Endothelial cell of umbilical vein (primary cell): ENCODE data around the gene IL16. TPM values are rescaled to one million over a fixed set of nuclear protein-coding genes. Genes with fewer than 3 reads are reported as not detected.

Experiments
- BruUV-seq: library from RNA; stranded (reverse); fragments of 400-500 nt; replicated peaks from 2 replicates; lab custom pipeline; 2021; lab: Mats Ljungman, UMichigan
- CTCF ChIA-PET: fragments of 300-600, 350-600 bp; sonication (Branson Sonifier 250); formaldehyde crosslinking; loops from one replicate; lab custom pipeline; 2021; ENCODE audit warnings: antibody characterized with exemption, inconsistent platforms; lab: Charles Lee
- POLR2A ChIA-PET: fragments of 300-600, 350-600 bp; sonication (Branson Sonifier 250); formaldehyde crosslinking; loops from one replicate; lab custom pipeline; 2021; ENCODE audit warnings: antibody characterized with exemption, inconsistent platforms; lab: Charles Lee
- DNase-seq: peaks from one replicate; pipeline ENCODE4 v3.0.0-alpha.2; 2011; ENCODE audit warnings: low read depth, low spot score
- FAIRE-seq: peaks from 2 replicates; lab custom pipeline; 2011; peaks lifted over from hg19 to GRCh38; lab: Jason Lieb, UNC
- H2AFZ ChIP-seq: 2 replicates; pipeline ENCODE4 v1.6.0; 2012; ENCODE audit warnings: low read depth, low read length, control low read depth, inconsistent platforms
- H3K27ac ChIP-seq: 2 replicates; pipeline ENCODE4 v1.5.1; 2011; ENCODE audit warnings: low read depth, mild to moderate bottlenecking, control low read depth, low read length, moderate library complexity; ENCODE audit not compliant: insufficient read depth
- H3K27me3 ChIP-seq, 2 experiments: 2 replicates each; pipeline versions ENCODE4 v1.6.0 to v1.6.1; 2011; ENCODE audit warnings: low read length in 2 of 2, mixed read lengths in 1 of 2; ENCODE audit not compliant: control insufficient read depth in 2 of 2, insufficient read depth in 2 of 2
- H3K36me3 ChIP-seq, 2 experiments: 2 replicates in 1 of 2; 3 replicates in 1 of 2; pipeline ENCODE4 v1.5.1; 2011; ENCODE audit warnings: low read length in 2 of 2, mild to moderate bottlenecking in 1 of 2, moderate library complexity in 1 of 2; ENCODE audit not compliant: control insufficient read depth in 2 of 2, insufficient read depth in 2 of 2; ENCODE audit errors: extremely low read depth in 1 of 2
- H3K4me1 ChIP-seq: 3 replicates; pipeline ENCODE4 v1.5.1; 2011; ENCODE audit warnings: mild to moderate bottlenecking, low read length; ENCODE audit not compliant: control insufficient read depth, insufficient read depth; ENCODE audit errors: extremely low read depth
- H3K4me2 ChIP-seq: 2 replicates; pipeline ENCODE4 v1.6.1; 2011; ENCODE audit warnings: low read length, control low read depth, mixed read lengths; ENCODE audit not compliant: insufficient read depth
- H3K4me3 ChIP-seq, 3 experiments: fragments of 200-600 bp in 1 of 3; sonication (generic), shearing (Covaris generic) in 1 of 3; replicated peaks in 1 of 3; 2 replicates each; pipeline ENCODE4 v1.5.1; 2011 to 2016; ENCODE audit warnings: control low read depth in 3 of 3, low read length in 3 of 3, mild to moderate bottlenecking in 2 of 3, inconsistent platforms in 1 of 3, low read depth in 1 of 3, moderate library complexity in 1 of 3; ENCODE audit not compliant: insufficient read depth in 1 of 3
- H3K79me2 ChIP-seq: 2 replicates; pipeline ENCODE4 v1.6.0; 2012; ENCODE audit warnings: low read length, inconsistent platforms; ENCODE audit not compliant: control insufficient read depth, insufficient read depth
- H3K9ac ChIP-seq: replicated peaks from 2 replicates; pipeline ENCODE3; 2011; ENCODE audit warnings: low read length, control low read depth; ENCODE audit not compliant: insufficient read depth; ENCODE audit errors: extremely low read depth
- H3K9me1 ChIP-seq: replicated peaks from 3 replicates; pipeline ENCODE4 v1.6.0; 2011; ENCODE audit warnings: mild to moderate bottlenecking, low read length; ENCODE audit not compliant: control insufficient read depth, insufficient read depth; ENCODE audit errors: extremely low read depth
- H3K9me3 ChIP-seq: replicated peaks from 2 replicates; pipeline ENCODE4 v1.5.1; 2012; ENCODE audit warnings: low read length, inconsistent platforms; ENCODE audit not compliant: control insufficient read depth, insufficient read depth
- H4K20me1 ChIP-seq: replicated peaks from 2 replicates; pipeline ENCODE3; 2011; ENCODE audit warnings: mild to moderate bottlenecking, low read length; ENCODE audit not compliant: control insufficient read depth, insufficient read depth; ENCODE audit errors: extremely low read depth
- EZH2 ChIP-seq: IDR thresholded peaks from 2 replicates; pipeline ENCODE4 v1.6.1; 2012; ENCODE audit warnings: borderline replicate concordance, low read depth, mild to moderate bottlenecking, moderate library complexity, low read length, inconsistent platforms; ENCODE audit not compliant: severe bottlenecking
- FOS ChIP-seq: IDR thresholded peaks from 2 replicates; pipeline ENCODE4 v1.6.1; 2011; ENCODE audit warnings: mild to moderate bottlenecking, low read length, moderate library complexity, borderline replicate concordance; ENCODE audit not compliant: insufficient read depth
- GATA2 ChIP-seq: IDR thresholded peaks from 2 replicates; pipeline ENCODE4 v1.7.0; 2011; ENCODE audit warnings: low read depth, mild to moderate bottlenecking, moderate library complexity, mixed read lengths, low read length; ENCODE audit not compliant: insufficient read length, insufficient read depth
- JUN ChIP-seq: IDR thresholded peaks from 2 replicates; pipeline ENCODE4 v1.6.1; 2011; ENCODE audit warnings: borderline replicate concordance, low read depth; ENCODE audit not compliant: insufficient read length, insufficient read depth
- MAX ChIP-seq: IDR thresholded peaks from 2 replicates; pipeline ENCODE4 v1.6.1; 2011; ENCODE audit not compliant: insufficient read depth, insufficient read length
- MYC ChIP-seq: IDR thresholded peaks from one replicate; pipeline ENCODE4 v1.6.1; 2011; ENCODE audit warnings: mild to moderate bottlenecking, low read depth, low read length
- POLR2A ChIP-seq: IDR thresholded peaks from 2 replicates; pipeline ENCODE4 v1.6.1; 2012; ENCODE audit warnings: low read depth, mild to moderate bottlenecking, control low read depth, low read length
- POLR2AphosphoS5 ChIP-seq: IDR thresholded peaks from 2 replicates; pipeline ENCODE4 v1.6.1; 2012; ENCODE audit warnings: low read depth, mild to moderate bottlenecking, control low read depth, low read length, moderate library complexity; ENCODE audit not compliant: insufficient read depth
- dilution Hi-C: fragments of 300-500 bp; cut with MboI; formaldehyde crosslinking; loops from one replicate; pipeline ENCODE4 v1.15.0; 2019; ENCODE audit warnings: low sequenced_read_pairs; ENCODE audit not compliant: extremely low pct_ligation_motif_present
- intact Hi-C: fragments of 100-400 bp; cut with micrococcal nuclease; formaldehyde crosslinking; loops from one replicate; pipeline ENCODE4 v1.10.0; 2022
- polyA plus RNA-seq, 4 experiments: library from polyadenylated mRNA; depleted of rRNA in 3 of 4; stranded (reverse) in 3 of 4; unstranded in 1 of 4; fragments of >200 nt; gene quantifications; 2 replicates each; pipeline versions ENCODE4 v1.2.1 to v1.2.3, GENCODE V29; 2011 to 2012; ENCODE audit warnings: missing spikeins in 1 of 4
- total RNA-seq: library from RNA; stranded (reverse); gene quantifications from 2 replicates; pipeline ENCODE4 v1.2.3, GENCODE V29; 2021
- TF ChIP-seq, protein P1 (sequence below), 2 donors: IDR thresholded peaks; 1 replicate in 1 of 2; 2 replicates in 1 of 2; pipeline ENCODE4 v1.5.1; 2011; ENCODE audit warnings: low read length in 2 of 2, mild to moderate bottlenecking in 2 of 2, moderate library complexity in 2 of 2, control low read depth in 1 of 2, inconsistent platforms in 1 of 2, low read depth in 1 of 2; ENCODE audit not compliant: insufficient read depth in 1 of 2; ENCODE audit errors: extremely low read depth in 1 of 2

IL16 gene
- total and polyA plus RNA-seq, 2 donors (not counting 3 experiments of a cell fraction or from before 2014, with no cell fraction given): 0.29 to 2.1 TPM

DNA sequence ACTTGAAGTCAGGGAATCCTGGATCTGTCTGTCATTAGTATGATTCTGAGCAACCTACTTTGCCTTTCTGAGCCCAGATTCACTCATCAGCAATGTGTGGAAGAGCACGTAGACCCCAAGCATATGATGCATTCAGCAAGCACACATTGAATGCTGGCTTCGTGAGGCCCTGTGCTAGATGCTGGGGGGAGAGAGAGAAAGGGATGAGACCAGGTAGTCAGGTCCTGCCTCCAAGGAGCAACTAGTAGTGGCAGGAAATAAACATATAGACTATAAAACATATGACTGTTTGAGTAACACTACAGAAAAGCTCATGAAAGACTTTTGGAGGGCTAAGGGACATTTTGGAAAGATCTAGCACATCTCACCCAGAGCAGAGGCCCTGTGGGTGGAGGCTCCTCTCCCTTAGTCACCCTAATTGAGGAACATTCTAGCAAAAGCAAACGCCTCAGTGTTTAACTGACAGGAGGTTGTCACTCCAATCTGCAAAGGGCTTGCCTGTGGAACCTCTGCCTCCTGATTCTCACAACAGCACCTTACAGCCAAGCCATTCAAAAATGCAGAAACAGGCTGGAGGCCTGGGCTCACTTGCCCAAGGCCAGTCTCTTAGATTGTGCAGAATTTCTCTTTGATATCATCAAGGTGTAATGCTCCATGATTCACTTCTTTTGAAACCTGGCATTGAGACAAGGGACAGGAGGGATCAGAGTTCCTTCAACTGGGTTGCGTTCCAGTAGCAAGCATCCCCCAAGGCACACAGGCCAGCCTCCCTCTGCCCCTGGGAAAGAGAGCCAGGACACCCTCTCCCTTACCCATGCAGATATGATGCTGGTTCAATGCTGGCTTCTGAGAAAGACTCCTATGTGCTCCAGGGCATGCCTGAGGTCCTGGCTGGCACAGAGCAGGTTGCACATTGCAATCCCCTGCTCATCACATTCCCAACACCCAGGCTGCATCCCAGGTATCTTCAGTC is 101.2 kb downstream of the IL16 start:
- dilution Hi-C loops (no loop called here), intact Hi-C loops (no loop called here)
- Histone ChIP-seq H3K4me1 (peaks cover 8% of the 10 kb centered on the region), H3K79me2 (no peaks in the 10 kb centered on the region), H3K9me3 (no peaks in the 10 kb centered on the region), H3K9me1 (no peaks in the 10 kb centered on the region), H3K27ac (no peak overlapping the region), H3K4me3 (no peak overlapping the region), H3K9ac (no peak overlapping the region), H3K27me3 (peaks cover 0 to 3% of the 10 kb centered on the region in 2 experiments), H3K36me3 (no peaks in the 10 kb centered on the region), H4K20me1 (no peaks in the 10 kb centered on the region), H3K4me2 (no peak overlapping the region), H2AFZ (no peak overlapping the region)
- FAIRE-seq: no peak
- POLR2A ChIA-PET: no interaction called here
- no peak for TF ChIP-seq GATA2
- no peak for TF ChIP-seq FOS
- no peak for TF ChIP-seq EZH2
- TF ChIP-seq POLR2A: no peak
- TF ChIP-seq JUN: no peak
- TF ChIP-seq MYC: no peak
- no peak for TF ChIP-seq MAX
- no peak for TF ChIP-seq POLR2AphosphoS5
- TF ChIP-seq, protein P1, sequence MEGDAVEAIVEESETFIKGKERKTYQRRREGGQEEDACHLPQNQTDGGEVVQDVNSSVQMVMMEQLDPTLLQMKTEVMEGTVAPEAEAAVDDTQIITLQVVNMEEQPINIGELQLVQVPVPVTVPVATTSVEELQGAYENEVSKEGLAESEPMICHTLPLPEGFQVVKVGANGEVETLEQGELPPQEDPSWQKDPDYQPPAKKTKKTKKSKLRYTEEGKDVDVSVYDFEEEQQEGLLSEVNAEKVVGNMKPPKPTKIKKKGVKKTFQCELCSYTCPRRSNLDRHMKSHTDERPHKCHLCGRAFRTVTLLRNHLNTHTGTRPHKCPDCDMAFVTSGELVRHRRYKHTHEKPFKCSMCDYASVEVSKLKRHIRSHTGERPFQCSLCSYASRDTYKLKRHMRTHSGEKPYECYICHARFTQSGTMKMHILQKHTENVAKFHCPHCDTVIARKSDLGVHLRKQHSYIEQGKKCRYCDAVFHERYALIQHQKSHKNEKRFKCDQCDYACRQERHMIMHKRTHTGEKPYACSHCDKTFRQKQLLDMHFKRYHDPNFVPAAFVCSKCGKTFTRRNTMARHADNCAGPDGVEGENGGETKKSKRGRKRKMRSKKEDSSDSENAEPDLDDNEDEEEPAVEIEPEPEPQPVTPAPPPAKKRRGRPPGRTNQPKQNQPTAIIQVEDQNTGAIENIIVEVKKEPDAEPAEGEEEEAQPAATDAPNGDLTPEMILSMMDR (IDR thresholded peaks at IDR 0.05; ENCODE audit: extremely low read depth in 1 of 2, insufficient read depth in 1 of 2, low read depth in 1 of 2, low read length in 2 of 2): no peak
- no TSS peak for BruUV-seq
- no peak for DNase-seq
- CTCF ChIA-PET: no interaction called here
